ENCODE results near the gene PAX9.

The PAX9 gene

DNA sequence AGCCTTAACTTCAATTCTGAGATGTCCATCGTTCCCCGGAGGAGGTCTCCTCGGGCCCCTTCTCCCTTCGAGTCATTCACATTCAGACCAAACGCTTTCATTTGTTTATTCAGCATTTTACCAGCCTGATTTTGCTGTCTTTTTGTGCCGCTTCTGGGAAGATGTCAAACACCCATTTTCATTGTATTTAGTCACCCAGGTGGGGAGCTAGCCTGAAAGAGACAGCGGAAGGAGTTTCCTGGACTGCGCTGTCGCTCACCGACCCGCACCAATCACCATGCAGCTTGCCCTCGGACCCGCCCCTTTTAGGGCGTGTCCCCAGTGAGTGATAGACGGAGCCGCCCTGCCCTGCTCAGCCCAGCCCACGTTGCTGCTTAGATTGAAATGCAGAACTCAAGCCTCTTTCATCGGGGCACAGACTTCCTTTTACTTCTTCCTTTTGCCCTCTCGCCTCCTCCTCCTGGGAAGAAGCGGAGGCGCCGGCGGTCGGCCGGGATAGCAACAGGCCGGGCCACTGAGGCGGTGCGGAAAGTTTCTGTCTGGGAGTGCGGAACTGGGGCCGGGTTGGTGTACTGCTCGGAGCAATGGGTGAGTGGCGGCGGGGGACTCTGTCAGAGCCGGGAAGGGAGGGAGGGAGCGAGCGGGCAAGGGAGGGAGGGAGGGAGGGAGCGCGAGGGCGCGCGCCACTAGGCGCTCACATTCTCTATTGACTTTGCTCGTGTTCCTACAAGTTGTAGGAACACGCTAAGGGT lies at the start of gene PAX9:
PAX9 (plus strand) TSS at position 355 of the 752 bp plus-strand sequence; CDS start at position 585, 230 bp downstream.
- Histone ChIP-seq H3K4me3 (ENCODE audit: low read length) (peak within 1 kb of the TSS; percentile 61), H3K4me1 (ENCODE audit: insufficient read depth, low read length) (peaks cover 11% of the 10 kb centered on the region; the same call in 1 of the 2 replicates), H3K9me3 (ENCODE audit: insufficient read depth, low read depth, low read length) (peaks cover 3% of the 10 kb centered on the region; the same call in 1 of the 2 replicates), H3K27me3 (ENCODE audit: insufficient read depth, low read length) (peaks cover 100% of the 10 kb centered on the region), H3K36me3 (ENCODE audit: insufficient read depth, low read depth, low read length) (no peaks in the 10 kb centered on the region), H3K9ac (ENCODE audit: low read depth, low read length) (no peak within 1 kb of the TSS), H3K27ac (ENCODE audit: low read length) (no peak within 1 kb of the TSS)

- no peak overlapping the region for H3K4me3 ChIP-seq (ENCODE audit: low read length)
- H3K9ac ChIP-seq (ENCODE audit: low read depth, low read length), result no peak overlapping the region
- peaks cover 6% of the 10 kb centered on the region; the same call in 1 of the 2 replicates for H3K27me3 ChIP-seq (ENCODE audit: insufficient read depth, low read length)
- no peaks in the 10 kb centered on the region for H3K36me3 ChIP-seq (ENCODE audit: insufficient read depth, low read depth, low read length)
- H3K9me3 ChIP-seq (ENCODE audit: insufficient read depth, low read depth, low read length), result no peaks in the 10 kb centered on the region; the same call in 1 of the 2 replicates
- H3K27ac ChIP-seq (ENCODE audit: low read length), result no peak overlapping the region
- H3K4me1 ChIP-seq (ENCODE audit: insufficient read depth, low read length), result no peaks in the 10 kb centered on the region
Observed at GRCh38 chr14:36617824-36618223, 43.8 kb upstream of the PAX9 start.

DNA sequence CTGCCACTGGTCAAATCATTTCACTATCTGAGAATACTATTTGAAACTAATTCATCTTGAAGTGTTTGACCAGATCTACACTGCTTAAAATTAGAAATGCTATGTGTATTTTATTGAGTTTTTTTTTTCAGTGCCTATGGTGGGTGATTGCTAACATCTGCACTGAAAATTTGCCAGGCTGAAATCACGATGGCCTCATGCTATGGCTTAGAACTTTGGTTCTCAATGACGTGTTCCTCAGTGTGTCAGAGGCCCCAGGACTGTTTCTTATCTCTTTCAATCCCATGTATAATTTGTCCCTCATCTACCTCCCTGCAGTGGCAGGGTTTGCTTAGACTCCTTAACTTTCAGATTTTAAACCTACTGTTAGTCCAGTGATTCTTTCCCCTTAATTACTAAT lies 43.0 kb upstream of the PAX9 start:
- H3K27me3 ChIP-seq (ENCODE audit: insufficient read depth, low read length), result peaks cover 3% of the 10 kb centered on the region; the same call in 1 of the 2 replicates

GRCh38 chr14:36619131-36619530 lies 42.5 kb upstream of the PAX9 start:
- Histone ChIP-seq H3K27me3 (ENCODE audit: insufficient read depth, low read length) (no peaks in the 10 kb centered on the region; the same call in 1 of the 2 replicates), H3K27ac (ENCODE audit: low read length) (no peak overlapping the region), H3K4me3 (ENCODE audit: low read length) (no peak overlapping the region), H3K9ac (ENCODE audit: low read depth, low read length) (no peak overlapping the region), H3K4me1 (ENCODE audit: insufficient read depth, low read length) (no peaks in the 10 kb centered on the region), H3K36me3 (ENCODE audit: insufficient read depth, low read depth, low read length) (no peaks in the 10 kb centered on the region), H3K9me3 (ENCODE audit: insufficient read depth, low read depth, low read length) (no peaks in the 10 kb centered on the region; the same call in 1 of the 2 replicates)

More for the DNA sequence above, 43.0 kb upstream of the PAX9 start:
- Histone ChIP-seq H3K9ac (ENCODE audit: low read depth, low read length) (no peak overlapping the region), H3K4me1 (ENCODE audit: insufficient read depth, low read length) (no peaks in the 10 kb centered on the region), H3K9me3 (ENCODE audit: insufficient read depth, low read depth, low read length) (no peaks in the 10 kb centered on the region; the same call in 1 of the 2 replicates), H3K36me3 (ENCODE audit: insufficient read depth, low read depth, low read length) (no peaks in the 10 kb centered on the region), H3K4me3 (ENCODE audit: low read length) (no peak overlapping the region), H3K27ac (ENCODE audit: low read length) (no peak overlapping the region)

- no peaks in the 10 kb centered on the region for H3K36me3 ChIP-seq (ENCODE audit: insufficient read depth, low read depth, low read length)
Observed at GRCh38 chr14:36619853-36620252, 41.8 kb upstream of the PAX9 start.

GRCh38 chr14:36625014-36625413 lies 36.6 kb upstream of the PAX9 start:
- no peaks in the 10 kb centered on the region for H3K4me1 ChIP-seq (ENCODE audit: insufficient read depth, low read length)
- H3K9ac ChIP-seq (ENCODE audit: low read depth, low read length), result no peak overlapping the region
- H3K4me3 ChIP-seq (ENCODE audit: low read length), result no peak overlapping the region
- H3K36me3 ChIP-seq (ENCODE audit: insufficient read depth, low read depth, low read length), result no peaks in the 10 kb centered on the region
- H3K9me3 ChIP-seq (ENCODE audit: insufficient read depth, low read depth, low read length), result no peaks in the 10 kb centered on the region; the same call in 1 of the 2 replicates
- no peak overlapping the region for H3K27ac ChIP-seq (ENCODE audit: low read length)
- H3K27me3 ChIP-seq (ENCODE audit: insufficient read depth, low read length), result peaks cover 27% of the 10 kb centered on the region

More at GRCh38 chr14:36619853-36620252, 41.8 kb upstream of the PAX9 start:
- Histone ChIP-seq H3K9me3 (ENCODE audit: insufficient read depth, low read depth, low read length) (no peaks in the 10 kb centered on the region; the same call in 1 of the 2 replicates), H3K9ac (ENCODE audit: low read depth, low read length) (no peak overlapping the region), H3K27me3 (ENCODE audit: insufficient read depth, low read length) (no peaks in the 10 kb centered on the region; the same call in 1 of the 2 replicates), H3K4me1 (ENCODE audit: insufficient read depth, low read length) (no peaks in the 10 kb centered on the region), H3K27ac (ENCODE audit: low read length) (no peak overlapping the region), H3K4me3 (ENCODE audit: low read length) (no peak overlapping the region)

DNA sequence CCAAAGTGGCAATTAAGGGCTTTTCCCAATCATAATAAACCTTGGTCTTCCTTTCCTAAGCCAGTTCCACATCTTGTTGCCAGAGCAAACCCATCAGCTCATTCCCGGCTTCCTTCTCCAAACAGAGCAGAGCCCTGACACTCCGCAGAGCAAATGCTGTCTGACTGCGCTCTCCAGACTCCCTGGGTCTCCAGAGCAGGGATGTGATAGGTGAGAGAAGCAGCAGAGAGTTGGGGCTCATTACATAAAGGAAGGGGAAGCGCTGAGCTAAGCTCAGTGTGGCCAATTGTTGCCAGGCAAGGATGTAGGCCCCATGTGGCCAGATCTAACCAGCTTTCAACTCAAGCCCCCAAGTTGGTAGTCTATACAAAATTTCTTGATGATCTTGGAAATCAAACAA lies 36.2 kb upstream of the PAX9 start:
- Histone ChIP-seq H3K4me3 (ENCODE audit: low read length) (no peak overlapping the region), H3K9me3 (ENCODE audit: insufficient read depth, low read depth, low read length) (no peaks in the 10 kb centered on the region; the same call in 1 of the 2 replicates), H3K27me3 (ENCODE audit: insufficient read depth, low read length) (peaks cover 27% of the 10 kb centered on the region), H3K9ac (ENCODE audit: low read depth, low read length) (no peak overlapping the region), H3K27ac (ENCODE audit: low read length) (no peak overlapping the region), H3K4me1 (ENCODE audit: insufficient read depth, low read length) (no peaks in the 10 kb centered on the region), H3K36me3 (ENCODE audit: insufficient read depth, low read depth, low read length) (no peaks in the 10 kb centered on the region)

GRCh38 chr14:36626151-36626550 lies 35.5 kb upstream of the PAX9 start:
- no peak overlapping the region for H3K27ac ChIP-seq (ENCODE audit: low read length)
- H3K9ac ChIP-seq (ENCODE audit: low read depth, low read length), result no peak overlapping the region
- H3K9me3 ChIP-seq (ENCODE audit: insufficient read depth, low read depth, low read length), result no peaks in the 10 kb centered on the region; the same call in 1 of the 2 replicates
- H3K4me3 ChIP-seq (ENCODE audit: low read length), result no peak overlapping the region
- H3K4me1 ChIP-seq (ENCODE audit: insufficient read depth, low read length), result no peaks in the 10 kb centered on the region
- no peaks in the 10 kb centered on the region for H3K36me3 ChIP-seq (ENCODE audit: insufficient read depth, low read depth, low read length)
- H3K27me3 ChIP-seq (ENCODE audit: insufficient read depth, low read length), result peaks cover 27% of the 10 kb centered on the region

GRCh38 chr14:36627981-36628380 lies 33.7 kb upstream of the PAX9 start:
- no peaks in the 10 kb centered on the region for H3K4me1 ChIP-seq (ENCODE audit: insufficient read depth, low read length)
- no peaks in the 10 kb centered on the region for H3K36me3 ChIP-seq (ENCODE audit: insufficient read depth, low read depth, low read length)
- H3K4me3 ChIP-seq (ENCODE audit: low read length), result no peak overlapping the region
- H3K27ac ChIP-seq (ENCODE audit: low read length), result no peak overlapping the region
- H3K9ac ChIP-seq (ENCODE audit: low read depth, low read length), result no peak overlapping the region
- no peaks in the 10 kb centered on the region for H3K9me3 ChIP-seq (ENCODE audit: insufficient read depth, low read depth, low read length)
- peaks cover 27% of the 10 kb centered on the region for H3K27me3 ChIP-seq (ENCODE audit: insufficient read depth, low read length)

DNA sequence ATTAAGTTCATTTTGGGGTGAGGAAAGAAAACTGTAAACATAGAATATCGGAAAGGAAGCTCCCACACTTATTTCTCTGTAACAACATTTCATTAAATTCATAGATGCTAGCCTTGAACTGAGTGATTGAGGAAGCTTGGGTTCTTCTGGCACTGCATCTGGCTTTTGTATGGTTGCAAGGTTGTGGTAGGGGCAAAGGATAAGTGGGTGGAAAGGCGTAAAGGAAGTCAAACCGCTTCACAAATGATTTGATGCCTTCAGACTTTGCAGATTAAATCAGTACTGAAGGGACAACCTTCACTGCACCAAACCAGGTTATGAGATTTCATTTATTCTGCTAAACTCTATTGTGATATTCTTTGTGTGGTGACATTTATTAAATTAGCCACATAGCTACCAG lies 28.1 kb upstream of the PAX9 start:
- Histone ChIP-seq H3K9ac (ENCODE audit: low read depth, low read length) (no peak overlapping the region), H3K36me3 (ENCODE audit: insufficient read depth, low read depth, low read length) (no peaks in the 10 kb centered on the region), H3K27ac (ENCODE audit: low read length) (no peak overlapping the region), H3K9me3 (ENCODE audit: insufficient read depth, low read depth, low read length) (no peaks in the 10 kb centered on the region), H3K4me1 (ENCODE audit: insufficient read depth, low read length) (no peaks in the 10 kb centered on the region), H3K27me3 (ENCODE audit: insufficient read depth, low read length) (peaks cover 36% of the 10 kb centered on the region), H3K4me3 (ENCODE audit: low read length) (no peak overlapping the region)

- no peak overlapping the region for H3K9ac ChIP-seq (ENCODE audit: low read depth, low read length)
- H3K4me3 ChIP-seq (ENCODE audit: low read length), result peak overlapping the region; percentile 65
- no peaks in the 10 kb centered on the region for H3K4me1 ChIP-seq (ENCODE audit: insufficient read depth, low read length)
- no peak overlapping the region for H3K27ac ChIP-seq (ENCODE audit: low read length)
- H3K27me3 ChIP-seq (ENCODE audit: insufficient read depth, low read length), result peaks cover 99% of the 10 kb centered on the region
- H3K9me3 ChIP-seq (ENCODE audit: insufficient read depth, low read depth, low read length), result peaks cover 4% of the 10 kb centered on the region; the same call in 1 of the 2 replicates
- H3K36me3 ChIP-seq (ENCODE audit: insufficient read depth, low read depth, low read length), result no peaks in the 10 kb centered on the region
Observed at GRCh38 chr14:36646664-36647416, 14.8 kb upstream of the PAX9 start.

Measured in iPS-20b (cell line).